Right renal cortex interstitium (tissue), 3 donors: ENCODE measurements around the gene RYR2. TPM values are rescaled to one million over a fixed set of nuclear protein-coding genes. Genes with fewer than 3 reads are reported as not detected.

Experiments used
- DNase-seq, 3 donors: peaks; one replicate each; pipeline ENCODE4 v3.0.0-alpha.2; 2013; ENCODE audit warnings: low read depth in 3 of 3, low spot score in 2 of 3
- polyA plus RNA-seq, 3 donors: library from polyadenylated mRNA; unstranded; fragments of 120-200 nt; gene quantifications; one replicate each; pipeline ENCODE4 v1.2.1, GENCODE V29; 2013; ENCODE audit not compliant: insufficient read length in 3 of 3

Gene RYR2
- polyA plus RNA-seq, 3 donors, result 1.2 to 2.3 (median 1.4) TPM

GRCh38 chr1:237692255-237692654 is 650.3 kb downstream of the RYR2 start:
- no peak for DNase-seq

- no peak for DNase-seq
Measured at GRCh38 chr1:237695878-237696277, 653.9 kb downstream of the RYR2 start.

GRCh38 chr1:237700181-237700580 is 658.2 kb downstream of the RYR2 start:
- DNase-seq, result no peak

GRCh38 chr1:237701534-237701933 is 659.5 kb downstream of the RYR2 start:
- DNase-seq, result no peak

- DNase-seq, result no peak
Measured at GRCh38 chr1:237702161-237702560, 660.2 kb downstream of the RYR2 start.

- no peak for DNase-seq
Measured at GRCh38 chr1:237705462-237705861, 663.5 kb downstream of the RYR2 start.

GRCh38 chr1:237709355-237709754 is 667.4 kb downstream of the RYR2 start:
- DNase-seq, result no peak

GRCh38 chr1:237711281-237711680 is 669.3 kb downstream of the RYR2 start:
- no peak for DNase-seq

- no peak for DNase-seq
Measured at GRCh38 chr1:237712082-237712481, 670.1 kb downstream of the RYR2 start.

GRCh38 chr1:237712586-237713157 is 670.7 kb downstream of the RYR2 start:
- no peak for DNase-seq

GRCh38 chr1:237713916-237714315 is 671.9 kb downstream of the RYR2 start:
- no peak for DNase-seq

GRCh38 chr1:237717106-237717505 is 675.1 kb downstream of the RYR2 start:
- no peak for DNase-seq

- DNase-seq, result no peak
Measured at GRCh38 chr1:237730826-237731350, 688.9 kb downstream of the RYR2 start.

GRCh38 chr1:237732657-237733056 is 690.7 kb downstream of the RYR2 start:
- no peak for DNase-seq

- DNase-seq, result no peak
Measured at GRCh38 chr1:237736372-237737029, 694.5 kb downstream of the RYR2 start.

GRCh38 chr1:237737448-237737847 is 695.5 kb downstream of the RYR2 start:
- DNase-seq, result no peak

GRCh38 chr1:237737938-237738610 is 696.1 kb downstream of the RYR2 start:
- DNase-seq, result no peak

GRCh38 chr1:237740846-237741245 is 698.9 kb downstream of the RYR2 start:
- no peak for DNase-seq

GRCh38 chr1:237745545-237745944 is 703.6 kb downstream of the RYR2 start:
- DNase-seq, result no peak

GRCh38 chr1:237748171-237748960 is 706.4 kb downstream of the RYR2 start:
- peak in 2 of 3 donors; percentile 3 to 17 for DNase-seq

GRCh38 chr1:237749122-237749521 is 707.1 kb downstream of the RYR2 start:
- DNase-seq, result no peak
